Fibroblast of skin of right quadriceps (primary cell): ENCODE data around the gene BEAN1.

Experiments
- DNase-seq: peaks from one replicate; pipeline ENCODE4 v3.0.0-alpha.2; 2013

BEAN1 gene

GRCh38 chr16:66471264-66471663 is 44.2 kb downstream of the BEAN1 start:
- no peak for DNase-seq

GRCh38 chr16:66471716-66472393 is 44.8 kb downstream of the BEAN1 start:
- no peak for DNase-seq

- no peak for DNase-seq
These were observed 46.0 kb downstream of the BEAN1 start for GRCh38 chr16:66473051-66473571.

GRCh38 chr16:66473654-66474519 is 46.8 kb downstream of the BEAN1 start:
- no peak for DNase-seq

- DNase-seq, result no peak
These were observed 47.7 kb downstream of the BEAN1 start for GRCh38 chr16:66474750-66475199.

GRCh38 chr16:66475232-66475631 is 48.1 kb downstream of the BEAN1 start:
- no peak for DNase-seq

GRCh38 chr16:66476328-66477027 is 49.4 kb downstream of the BEAN1 start:
- DNase-seq, result no peak

GRCh38 chr16:66477028-66477515 is 50.0 kb downstream of the BEAN1 start:
- DNase-seq, result no peak

GRCh38 chr16:66478733-66479511 is 51.8 kb downstream of the BEAN1 start:
- peak; percentile 35 for DNase-seq

- no peak for DNase-seq
These were observed 52.7 kb downstream of the BEAN1 start for GRCh38 chr16:66479661-66480264.

- DNase-seq, result no peak
These were observed 53.4 kb downstream of the BEAN1 start for GRCh38 chr16:66480265-66481080.

GRCh38 chr16:66481081-66481942 is 54.2 kb downstream of the BEAN1 start:
- no peak for DNase-seq

- DNase-seq, result no peak
These were observed 54.9 kb downstream of the BEAN1 start for GRCh38 chr16:66481943-66482390.

GRCh38 chr16:66483689-66484452 is 56.8 kb downstream of the BEAN1 start:
- peak; percentile 61 for DNase-seq

GRCh38 chr16:66484453-66485213 is 57.5 kb downstream of the BEAN1 start:
- DNase-seq, result no peak

- no peak for DNase-seq
These were observed 58.3 kb downstream of the BEAN1 start for GRCh38 chr16:66485376-66485775.

- DNase-seq, result no peak
These were observed 59.2 kb downstream of the BEAN1 start for GRCh38 chr16:66486199-66486772.
